OCI-LY7 (cell line): ENCODE measurements around the gene PGD.

Experiments used
- CTCF ChIP-seq: fragments of 200-600 bp; sonication (generic); conservative IDR thresholded peaks from 2 replicates; pipeline ENCODE4 v1.5.1; 2014; ENCODE audit warnings: mild to moderate bottlenecking, antibody characterized with exemption, low read length, moderate library complexity, mixed read lengths
- EZH2phosphoT487 ChIP-seq: fragments of 200-600 bp; sonication (generic); IDR thresholded peaks from 2 replicates; pipeline ENCODE4 v1.6.1; 2018; ENCODE audit warnings: low read depth, borderline replicate concordance, mild to moderate bottlenecking, mixed run types, antibody characterized with exemption, low read length, moderate library complexity, mixed read lengths

- TF ChIP-seq CTCF (no peak), EZH2phosphoT487 (no peak)
These were observed 37.3 kb upstream of the PGD start for GRCh38 chr1:10361515-10361914.
